ENCODE data around the gene USP17L13.
"Not testable (repeated sequence)": the region's sequence is repeated elsewhere in the genome, so short reads cannot be mapped to it uniquely, and the experiment has no call there.

DNA sequence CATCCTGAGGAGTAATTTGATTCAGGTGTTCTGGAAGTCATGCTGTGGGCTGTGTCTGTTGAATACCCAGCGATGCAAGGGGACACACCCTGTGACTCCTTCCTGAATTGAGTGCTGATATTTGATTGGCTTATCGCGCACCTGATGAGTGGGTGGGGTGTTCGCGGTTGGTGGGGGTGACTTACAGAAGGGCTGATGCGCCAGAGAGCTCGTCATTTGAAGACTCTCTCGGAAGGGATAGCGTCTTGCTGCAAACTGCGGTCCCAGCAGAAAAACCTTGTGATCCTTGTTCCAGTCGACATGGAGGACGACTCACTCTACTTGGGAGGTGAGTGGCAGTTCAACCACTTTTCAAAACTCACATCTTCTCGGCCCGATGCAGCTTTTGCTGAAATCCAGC lies 9.6 kb upstream of the USP17L13 start, which contains the start of gene USP17L11:
- TF ChIP-seq, protein P1, sequence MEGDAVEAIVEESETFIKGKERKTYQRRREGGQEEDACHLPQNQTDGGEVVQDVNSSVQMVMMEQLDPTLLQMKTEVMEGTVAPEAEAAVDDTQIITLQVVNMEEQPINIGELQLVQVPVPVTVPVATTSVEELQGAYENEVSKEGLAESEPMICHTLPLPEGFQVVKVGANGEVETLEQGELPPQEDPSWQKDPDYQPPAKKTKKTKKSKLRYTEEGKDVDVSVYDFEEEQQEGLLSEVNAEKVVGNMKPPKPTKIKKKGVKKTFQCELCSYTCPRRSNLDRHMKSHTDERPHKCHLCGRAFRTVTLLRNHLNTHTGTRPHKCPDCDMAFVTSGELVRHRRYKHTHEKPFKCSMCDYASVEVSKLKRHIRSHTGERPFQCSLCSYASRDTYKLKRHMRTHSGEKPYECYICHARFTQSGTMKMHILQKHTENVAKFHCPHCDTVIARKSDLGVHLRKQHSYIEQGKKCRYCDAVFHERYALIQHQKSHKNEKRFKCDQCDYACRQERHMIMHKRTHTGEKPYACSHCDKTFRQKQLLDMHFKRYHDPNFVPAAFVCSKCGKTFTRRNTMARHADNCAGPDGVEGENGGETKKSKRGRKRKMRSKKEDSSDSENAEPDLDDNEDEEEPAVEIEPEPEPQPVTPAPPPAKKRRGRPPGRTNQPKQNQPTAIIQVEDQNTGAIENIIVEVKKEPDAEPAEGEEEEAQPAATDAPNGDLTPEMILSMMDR (IDR thresholded peaks at IDR 0.05): not testable (repeated sequence)
- not testable (repeated sequence) for TF ChIP-seq POLR2A (IDR thresholded peaks at IDR 0.05)
